ENCODE results near the gene NTF3. TPM values are rescaled to one million over a fixed set of nuclear protein-coding genes. Genes with fewer than 3 reads are reported as not detected.

NTF3 gene
- total RNA-seq, 1 donor from 2014 or later = 0.33 TPM

DNA sequence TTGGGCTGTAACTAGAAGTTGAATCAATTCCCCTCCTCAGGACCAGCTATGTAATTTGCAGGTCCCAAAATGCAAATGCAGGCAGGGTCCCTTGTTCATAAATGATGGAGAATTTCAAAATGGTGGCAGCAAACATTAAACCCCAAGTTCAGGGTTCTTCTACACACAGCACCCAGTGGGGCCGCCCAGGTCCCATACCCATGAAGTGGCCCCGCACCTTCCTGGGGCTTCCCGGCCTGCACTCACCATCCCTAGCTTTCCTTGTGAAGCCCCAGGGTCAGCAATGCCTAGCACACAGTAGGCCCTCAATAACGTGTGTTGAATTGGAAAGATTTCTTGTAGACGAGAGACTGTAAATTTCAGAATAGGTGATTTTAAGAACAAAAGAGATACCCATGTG lies 76.0 kb downstream of the NTF3 start:
- no peaks in the 10 kb centered on the region for H3K36me3 Mint-ChIP-seq (ENCODE audit: low read depth)
- no peak for DNase-seq (ENCODE audit: low read depth, low spot score)
- no peak overlapping the region for H3K4me3 Mint-ChIP-seq
- H3K4me1 Mint-ChIP-seq = no peaks in the 10 kb centered on the region
- TF ChIP-seq, protein P1, sequence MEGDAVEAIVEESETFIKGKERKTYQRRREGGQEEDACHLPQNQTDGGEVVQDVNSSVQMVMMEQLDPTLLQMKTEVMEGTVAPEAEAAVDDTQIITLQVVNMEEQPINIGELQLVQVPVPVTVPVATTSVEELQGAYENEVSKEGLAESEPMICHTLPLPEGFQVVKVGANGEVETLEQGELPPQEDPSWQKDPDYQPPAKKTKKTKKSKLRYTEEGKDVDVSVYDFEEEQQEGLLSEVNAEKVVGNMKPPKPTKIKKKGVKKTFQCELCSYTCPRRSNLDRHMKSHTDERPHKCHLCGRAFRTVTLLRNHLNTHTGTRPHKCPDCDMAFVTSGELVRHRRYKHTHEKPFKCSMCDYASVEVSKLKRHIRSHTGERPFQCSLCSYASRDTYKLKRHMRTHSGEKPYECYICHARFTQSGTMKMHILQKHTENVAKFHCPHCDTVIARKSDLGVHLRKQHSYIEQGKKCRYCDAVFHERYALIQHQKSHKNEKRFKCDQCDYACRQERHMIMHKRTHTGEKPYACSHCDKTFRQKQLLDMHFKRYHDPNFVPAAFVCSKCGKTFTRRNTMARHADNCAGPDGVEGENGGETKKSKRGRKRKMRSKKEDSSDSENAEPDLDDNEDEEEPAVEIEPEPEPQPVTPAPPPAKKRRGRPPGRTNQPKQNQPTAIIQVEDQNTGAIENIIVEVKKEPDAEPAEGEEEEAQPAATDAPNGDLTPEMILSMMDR (conservative IDR thresholded peaks at IDR 0.05) = no peak
- no peaks in the 10 kb centered on the region for H3K9me3 Mint-ChIP-seq
- peaks cover 22% of the 10 kb centered on the region for H3K27me3 Mint-ChIP-seq (ENCODE audit: low read depth)
- no peak overlapping the region for H3K27ac Mint-ChIP-seq (ENCODE audit: unreplicated experiment)

GRCh38 chr12:5509102-5509501 lies 77.2 kb downstream of the NTF3 start:
- H3K27ac Mint-ChIP-seq (ENCODE audit: unreplicated experiment) = no peak overlapping the region

DNA sequence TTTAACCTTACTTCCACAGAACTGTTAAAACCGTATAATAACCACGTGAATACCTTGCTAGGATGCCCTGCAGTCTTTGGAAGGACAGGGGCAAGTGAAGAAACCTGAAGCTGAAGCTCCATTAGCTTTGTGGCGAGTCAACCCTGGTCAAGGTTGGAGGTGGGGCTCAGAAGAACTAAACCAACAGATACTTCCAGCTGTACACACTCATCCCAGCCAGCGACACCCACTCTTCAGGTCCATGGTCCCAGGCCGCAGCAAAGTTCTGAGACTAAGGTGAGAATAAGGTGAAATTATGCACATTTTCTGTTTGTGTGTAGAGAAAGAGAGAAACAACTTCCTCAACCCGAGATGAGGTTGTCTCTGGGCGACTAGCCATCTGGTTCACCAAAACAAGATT lies 77.6 kb downstream of the NTF3 start:
- TF ChIP-seq, protein P1 (conservative IDR thresholded peaks at IDR 0.05) = no peak
- Mint-ChIP-seq H3K9me3 (no peaks in the 10 kb centered on the region), H3K27ac (ENCODE audit: unreplicated experiment) (no peak overlapping the region), H3K36me3 (ENCODE audit: low read depth) (no peaks in the 10 kb centered on the region), H3K4me1 (no peaks in the 10 kb centered on the region), H3K27me3 (ENCODE audit: low read depth) (peaks cover 26% of the 10 kb centered on the region), H3K4me3 (no peak overlapping the region)
- DNase-seq (ENCODE audit: low read depth, low spot score) = no peak

More at GRCh38 chr12:5509102-5509501, 77.2 kb downstream of the NTF3 start:
- Mint-ChIP-seq H3K27me3 (ENCODE audit: low read depth) (peaks cover 26% of the 10 kb centered on the region), H3K4me3 (no peak overlapping the region), H3K9me3 (no peaks in the 10 kb centered on the region), H3K4me1 (no peaks in the 10 kb centered on the region), H3K36me3 (ENCODE audit: low read depth) (no peaks in the 10 kb centered on the region)
- TF ChIP-seq, protein P1 (conservative IDR thresholded peaks at IDR 0.05) = no peak
- DNase-seq (ENCODE audit: low read depth, low spot score) = no peak

DNA sequence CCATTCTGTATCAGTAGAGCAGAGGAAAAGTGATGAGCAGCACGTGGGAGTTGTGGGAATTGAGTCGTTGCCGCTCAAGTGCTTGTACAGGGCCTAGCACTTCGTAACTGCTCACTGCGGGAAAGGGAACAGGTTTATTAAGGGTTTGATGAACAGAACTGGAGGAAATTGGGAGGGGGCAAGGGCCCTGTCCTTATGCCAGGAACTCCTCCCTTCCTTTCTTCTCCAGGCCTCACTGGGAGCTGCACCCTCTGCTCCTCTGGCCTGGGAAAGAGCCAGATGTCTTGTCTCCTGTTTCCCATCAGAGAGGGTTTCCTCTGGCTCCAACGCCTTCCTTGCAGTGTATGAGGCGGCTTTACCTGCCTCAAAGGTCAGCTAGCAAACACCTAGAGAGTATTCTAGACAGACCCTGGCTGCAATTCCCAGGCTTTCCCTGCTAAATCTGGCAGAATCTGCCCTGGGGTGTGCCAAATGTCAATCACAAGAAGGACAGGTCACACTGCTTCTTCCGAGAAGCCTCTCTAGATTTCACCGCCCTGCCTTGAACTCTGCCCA lies 78.4 kb downstream of the NTF3 start:
- H3K4me1 Mint-ChIP-seq = no peaks in the 10 kb centered on the region

DNA sequence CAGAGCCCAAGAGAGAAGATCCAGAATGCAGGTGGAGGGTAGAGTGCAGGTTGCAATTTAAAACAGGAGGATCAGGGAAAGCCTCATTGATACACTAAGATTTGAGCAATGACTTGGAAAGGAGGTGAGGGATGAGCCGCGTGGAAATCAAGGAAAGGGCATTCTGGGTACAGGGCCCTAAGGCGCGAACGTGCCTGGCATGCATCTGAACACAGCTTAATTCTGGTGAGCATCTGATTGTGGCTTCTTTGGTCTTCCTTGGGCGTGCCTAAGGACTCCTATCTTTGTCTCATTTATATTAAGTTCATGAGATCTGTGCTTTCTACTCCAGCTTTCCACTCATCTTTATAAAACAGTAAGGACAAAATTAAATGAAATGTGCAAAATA lies 79.3 kb downstream of the NTF3 start:
- no peaks in the 10 kb centered on the region for H3K4me1 Mint-ChIP-seq
- H3K36me3 Mint-ChIP-seq (ENCODE audit: low read depth) = no peaks in the 10 kb centered on the region

More for the DNA sequence above, 78.4 kb downstream of the NTF3 start:
- Mint-ChIP-seq H3K4me3 (no peak overlapping the region), H3K9me3 (no peaks in the 10 kb centered on the region), H3K27ac (ENCODE audit: unreplicated experiment) (no peak overlapping the region), H3K27me3 (ENCODE audit: low read depth) (peaks cover 29% of the 10 kb centered on the region), H3K36me3 (ENCODE audit: low read depth) (no peaks in the 10 kb centered on the region)
- DNase-seq (ENCODE audit: low read depth, low spot score) = no peak
- TF ChIP-seq, protein P1 (conservative IDR thresholded peaks at IDR 0.05) = no peak

More for the DNA sequence above, 79.3 kb downstream of the NTF3 start:
- no peaks in the 10 kb centered on the region for H3K9me3 Mint-ChIP-seq
- H3K27ac Mint-ChIP-seq (ENCODE audit: unreplicated experiment) = no peak overlapping the region
- H3K27me3 Mint-ChIP-seq (ENCODE audit: low read depth) = peaks cover 30% of the 10 kb centered on the region
- TF ChIP-seq, protein P1 (conservative IDR thresholded peaks at IDR 0.05) = no peak
- no peak overlapping the region for H3K4me3 Mint-ChIP-seq
- no peak for DNase-seq (ENCODE audit: low read depth, low spot score)
